HepG2 (cell line): Measurements from ENCODE around the gene PARP8. TPM values are rescaled to one million over a fixed set of nuclear protein-coding genes. Genes with fewer than 3 reads are reported as not detected.

Source experiments
- ATAC-seq: fragments of 200-7000 bp; cut with Tn5 transposase; 3 replicates; pipeline ENCODE4 v1.9.1; 2020; ENCODE audit warnings: mild to moderate bottlenecking, moderate library complexity
- BruUV-seq: library from RNA; stranded (reverse); fragments of 400-500 nt; replicated peaks from 2 replicates; lab custom pipeline; 2021; lab: Mats Ljungman, UMichigan
- CTCF ChIA-PET: fragments of 300-600 bp; formaldehyde crosslinking; extraction: SDS; loops from one replicate; lab custom pipeline; 2021; ENCODE audit warnings: low total read pairs, inconsistent platforms, low intra/inter-chr PET ratio; lab: Yijun Ruan, JAX
- POLR2A ChIA-PET: fragments of 350-600 bp; sonication (Branson Sonifier 250); formaldehyde crosslinking; loops from one replicate; lab custom pipeline; 2020; ENCODE audit warnings: antibody characterized with exemption, inconsistent platforms; lab: Yijun Ruan, JAX
- DNase-seq: peaks from one replicate; pipeline ENCODE4 v3.0.0-alpha.2; 2015; ENCODE audit warnings: low spot score
- FAIRE-seq: peaks from 3 replicates; lab custom pipeline; 2011; peaks lifted over from hg19 to GRCh38; lab: Jason Lieb, UNC
- H2AFZ ChIP-seq: one replicate; pipeline ENCODE4 v1.6.1; 2011; ENCODE audit warnings: low read length, inconsistent platforms
- H3K27ac ChIP-seq: fragments of 300-600 bp; 3 replicates; pipeline ENCODE4 v1.8.0; 2011; ENCODE audit warnings: mixed run types, mild to moderate bottlenecking, mixed read lengths, low read length, inconsistent platforms; ENCODE audit not compliant: insufficient read depth; ENCODE audit errors: extremely low read length
- H3K27me3 ChIP-seq, 2 experiments: fragments of 200-600 bp in 1 of 2; 2 replicates in 1 of 2; 3 replicates in 1 of 2; pipeline versions ENCODE4 v1.6.0 to v1.8.0; 2011; ENCODE audit warnings: low read length in 2 of 2, mild to moderate bottlenecking in 2 of 2, moderate library complexity in 2 of 2, inconsistent platforms in 1 of 2; ENCODE audit not compliant: insufficient read depth in 2 of 2, control insufficient read depth in 1 of 2
- H3K36me3 ChIP-seq, 2 experiments: fragments of 200-600 bp in 1 of 2; replicated peaks in 1 of 2; 2 replicates in 1 of 2; 3 replicates in 1 of 2; pipeline versions ENCODE4 v1.5.1 to v1.8.0; 2011; ENCODE audit warnings: low read length in 2 of 2, inconsistent platforms in 1 of 2; ENCODE audit not compliant: insufficient read depth in 2 of 2, control insufficient read depth in 1 of 2
- H3K4me1 ChIP-seq: 2 replicates; pipeline ENCODE4 v1.5.1; 2012; ENCODE audit warnings: low read length, inconsistent platforms; ENCODE audit not compliant: insufficient read depth
- H3K4me2 ChIP-seq: 2 replicates; pipeline ENCODE4 v1.6.0; 2011; ENCODE audit warnings: low read depth, low read length, inconsistent platforms
- H3K4me3 ChIP-seq, 3 experiments: fragments of 200-600 bp in 1 of 3; sonication (generic), shearing (Covaris generic) in 1 of 3; replicated peaks in 1 of 3; 2 replicates each; pipeline ENCODE4 v1.5.1; 2011 to 2016; ENCODE audit warnings: low read length in 3 of 3, inconsistent platforms in 2 of 3, low read depth in 2 of 3, mild to moderate bottlenecking in 2 of 3, control low read depth in 1 of 3, mixed read lengths in 1 of 3; ENCODE audit not compliant: insufficient read depth in 1 of 3
- H3K79me2 ChIP-seq: one replicate; pipeline ENCODE4 v1.6.1; 2011; ENCODE audit warnings: low read length, inconsistent platforms; ENCODE audit not compliant: insufficient read depth
- H3K9ac ChIP-seq: 2 replicates; pipeline ENCODE4 v1.6.0; 2011; ENCODE audit warnings: mild to moderate bottlenecking, low read depth, low read length, inconsistent platforms; ENCODE audit not compliant: insufficient read depth
- H3K9me3 ChIP-seq: 2 replicates; pipeline ENCODE4 v1.5.1; 2012; ENCODE audit warnings: mild to moderate bottlenecking, low read length
- H4K20me1 ChIP-seq: 2 replicates; pipeline ENCODE4 v1.6.0; 2011; ENCODE audit warnings: inconsistent platforms, mild to moderate bottlenecking, low read length, moderate library complexity; ENCODE audit not compliant: insufficient read depth
- EED ChIP-seq: sonication (generic); formaldehyde crosslinking; IDR thresholded peaks from 2 replicates; pipeline ENCODE4 v1.5.0; 2020; ENCODE audit warnings: mild to moderate bottlenecking, missing genetic modification reagents
- FOXJ3 ChIP-seq: sonication (generic); formaldehyde crosslinking; IDR thresholded peaks from 2 replicates; pipeline ENCODE4 v1.4.0; 2020; ENCODE audit warnings: missing genetic modification reagents, mild to moderate bottlenecking, borderline replicate concordance
- HCFC1 ChIP-seq: fragments of 150-350 bp; IDR thresholded peaks from 2 replicates; pipeline ENCODE4 v1.6.1; 2014; ENCODE audit warnings: low read depth, low read length
- HOXD1 ChIP-seq: sonication (generic); formaldehyde crosslinking; IDR thresholded peaks from 2 replicates; pipeline ENCODE4 v1.5.0; 2020; ENCODE audit warnings: missing genetic modification reagents
- IKZF4 ChIP-seq: sonication (generic); formaldehyde crosslinking; IDR thresholded peaks from 2 replicates; pipeline ENCODE4 v1.5.1; 2020; ENCODE audit warnings: borderline replicate concordance, mild to moderate bottlenecking, low read depth, missing genetic modification reagents; ENCODE audit errors: not compliant biosample characterization
- IRF2 ChIP-seq: IDR thresholded peaks from 2 replicates; pipeline ENCODE4 v1.6.1; 2018; ENCODE audit warnings: missing genetic modification reagents, missing compliant biosample characterization
- JUNB ChIP-seq: sonication (generic); formaldehyde crosslinking; IDR thresholded peaks from 2 replicates; pipeline ENCODE4 v1.8.0; 2022; ENCODE audit warnings: missing genetic modification reagents, mild to moderate bottlenecking, borderline replicate concordance
- KDM4B ChIP-seq: sonication (generic); formaldehyde crosslinking; IDR thresholded peaks from 2 replicates; pipeline ENCODE4 v1.4.0; 2020; ENCODE audit warnings: missing genetic modification reagents
- KDM5A ChIP-seq: fragments of 200-600 bp; sonication (generic); IDR thresholded peaks from 2 replicates; pipeline ENCODE4 v1.7.0; 2018; ENCODE audit warnings: antibody characterized with exemption, mild to moderate bottlenecking, low read length, borderline replicate concordance
- MNT ChIP-seq: fragments of 450-650 bp; IDR thresholded peaks from 2 replicates; pipeline ENCODE4 v1.6.1; 2016
- PRMT3 ChIP-seq: sonication (generic); formaldehyde crosslinking; IDR thresholded peaks from 2 replicates; pipeline ENCODE4 v1.8.1; 2022; ENCODE audit warnings: low read depth, mild to moderate bottlenecking, moderate library complexity, missing genetic modification reagents, borderline replicate concordance
- SETDB1 ChIP-seq: sonication (generic); formaldehyde crosslinking; IDR thresholded peaks from 2 replicates; pipeline ENCODE4 v1.5.1; 2020; ENCODE audit warnings: missing genetic modification reagents, mild to moderate bottlenecking, borderline replicate concordance
- SKIL ChIP-seq: sonication (generic); formaldehyde crosslinking; IDR thresholded peaks from 2 replicates; pipeline ENCODE4 v1.8.0; 2022; ENCODE audit warnings: missing genetic modification reagents, mild to moderate bottlenecking, moderate library complexity, borderline replicate concordance
- SRSF9 ChIP-seq: fragments of 200-400 bp; formaldehyde crosslinking; IDR thresholded peaks from 2 replicates; pipeline ENCODE4 v1.6.1; 2018; ENCODE audit warnings: borderline replicate concordance, mild to moderate bottlenecking, low read depth, low read length; ENCODE audit not compliant: insufficient read depth, poor library complexity, severe bottlenecking
- THAP9 ChIP-seq: sonication (generic); formaldehyde crosslinking; IDR thresholded peaks from 2 replicates; pipeline ENCODE4; 2020; ENCODE audit warnings: missing genetic modification reagents, mild to moderate bottlenecking, borderline replicate concordance
- ZNF747 ChIP-seq: sonication (generic); formaldehyde crosslinking; IDR thresholded peaks from 2 replicates; pipeline ENCODE4 v1.8.1; 2023; ENCODE audit warnings: missing genetic modification reagents, mild to moderate bottlenecking, borderline replicate concordance
- whole genome bisulfite sequencing: methylation state at CpG from one replicate; pipeline ENCODE4 v1.1.6; 2017; ENCODE audit warnings: low lambda C conversion rate; 5-methylcytosine and 5-hydroxymethylcytosine counted together
- in situ Hi-C: cut with HindIII; loops from 2 replicates; pipeline ENCODE4 v1.10.0; 2017; ENCODE audit warnings: low pct_unique_long_range_greater_than_20kb; ENCODE audit not compliant: extremely low pct_ligation_motif_present
- intact Hi-C: fragments of 100-400 bp; cut with micrococcal nuclease; formaldehyde crosslinking; loops from one replicate; pipeline ENCODE4 v1.10.0; 2022; ENCODE audit not compliant: unreplicated experiment
- polyA plus RNA-seq, 8 experiments: library from polyadenylated mRNA; depleted of rRNA in 3 of 8; stranded (reverse) in 7 of 8; unstranded in 1 of 8; fragments of >200 nt; fragmentation: Illumina TruSeq in 4 of 8; extraction: Trizol in 4 of 8; gene quantifications; 2 replicates each; pipeline versions ENCODE4 v1.2.1 to v1.2.3, GENCODE V29; 2011 to 2016; ENCODE audit warnings: low read depth in 4 of 8, missing spikeins in 1 of 8, mixed read lengths in 1 of 8; ENCODE audit not compliant: insufficient read depth in 1 of 8
- total RNA-seq, 5 experiments: library from RNA; depleted of rRNA; stranded (reverse); fragments of >200 nt; fragmentation: Illumina TruSeq; extraction: Trizol; gene quantifications; 2 replicates each; pipeline ENCODE4 v1.2.3, GENCODE V29; 2016; ENCODE audit warnings: low read depth in 1 of 5
- TF ChIP-seq, protein P1 (sequence below): IDR thresholded peaks from 2 replicates; pipeline ENCODE4 v1.6.1; 2016

The PARP8 gene
- total and polyA plus RNA-seq, 2 of the 13 experiments (the other 11 are each of a cell fraction or from before 2014, with no cell fraction given), result 0.11 to 0.29 TPM

DNA sequence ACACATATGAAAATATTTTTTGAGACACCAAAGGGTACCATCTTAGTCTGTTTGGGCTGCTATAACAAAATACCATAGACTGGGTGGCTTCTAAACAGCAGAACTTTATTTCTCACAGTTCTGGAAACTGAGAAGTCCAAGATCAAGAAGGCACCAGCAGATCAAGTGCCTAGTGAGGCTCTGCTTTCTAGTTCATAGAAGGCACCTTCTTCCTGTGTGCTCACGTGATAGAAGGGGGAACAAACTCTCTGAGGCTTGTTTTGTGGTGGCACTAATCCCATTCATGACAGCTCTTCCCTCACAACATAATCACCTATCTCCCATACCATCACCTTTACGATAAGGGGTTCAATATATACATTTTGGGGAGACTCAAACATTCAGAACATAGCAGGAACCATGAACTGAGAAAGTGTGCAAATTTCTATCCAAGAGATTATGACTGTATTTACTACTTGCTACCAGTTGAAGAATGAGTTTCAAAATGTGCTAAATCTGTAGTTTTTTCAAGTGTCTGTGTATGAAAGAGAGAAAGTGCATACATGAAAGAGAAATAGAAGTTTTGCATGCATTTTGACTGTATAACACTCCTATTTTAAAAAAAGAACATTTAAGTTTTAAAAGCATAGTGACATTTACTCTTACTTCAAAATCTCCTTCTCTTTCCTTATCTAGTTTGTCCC lies 207.3 kb downstream of the PARP8 start:
- WGBS, result 0% methylated on average over 2 of the region's 2 CpGs
- Histone ChIP-seq H3K9me3 (no peaks in the 10 kb centered on the region), H3K36me3 (no peaks in the 10 kb centered on the region), H3K27me3 (no peaks in the 10 kb centered on the region), H3K9ac (no peak overlapping the region), H3K27ac (no peak overlapping the region), H2AFZ (no peak overlapping the region), H3K4me1 (no peaks in the 10 kb centered on the region), H3K4me2 (no peak overlapping the region), H3K4me3 (no peak overlapping the region), H4K20me1 (no peaks in the 10 kb centered on the region), H3K79me2 (no peaks in the 10 kb centered on the region)
- no peak for DNase-seq
- POLR2A ChIA-PET, result no interaction called here
- intact Hi-C loops, result no loop called here
- FAIRE-seq, result no peak
- in situ Hi-C loops, result no loop called here
- CTCF ChIA-PET, result no interaction called here
- BruUV-seq, result no TSS peak
- ATAC-seq, result no peak
- TF ChIP-seq SRSF9 (no peak), MNT (no peak), IKZF4 (CRISPR knock-in tag) (no peak), PRMT3 (no peak), HCFC1 (no peak), THAP9 (CRISPR knock-in tag) (no peak), IRF2 (CRISPR knock-in tag) (no peak), KDM5A (no peak), SKIL (CRISPR knock-in tag) (no peak), JUNB (CRISPR knock-in tag) (no peak), EED (CRISPR knock-in tag) (no peak), HOXD1 (no peak), ZNF747 (CRISPR knock-in tag) (no peak), SETDB1 (no peak), KDM4B (no peak), FOXJ3 (no peak)
- TF ChIP-seq, protein P1, sequence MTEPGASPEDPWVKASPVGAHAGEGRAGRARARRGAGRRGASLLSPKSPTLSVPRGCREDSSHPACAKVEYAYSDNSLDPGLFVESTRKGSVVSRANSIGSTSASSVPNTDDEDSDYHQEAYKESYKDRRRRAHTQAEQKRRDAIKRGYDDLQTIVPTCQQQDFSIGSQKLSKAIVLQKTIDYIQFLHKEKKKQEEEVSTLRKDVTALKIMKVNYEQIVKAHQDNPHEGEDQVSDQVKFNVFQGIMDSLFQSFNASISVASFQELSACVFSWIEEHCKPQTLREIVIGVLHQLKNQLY, result no peak
